Smooth muscle cell (in vitro differentiated cells): Measurements from ENCODE around the gene OLFML2B. TPM values are rescaled to one million over a fixed set of nuclear protein-coding genes. Genes with fewer than 3 reads are reported as not detected.
A peak's percentile ranks its signal among the peaks of the same experiment; 100 is the strongest.

Source experiments
- DNase-seq: peaks from one replicate; lab custom pipeline; 2025; ENCODE audit not compliant: unreplicated experiment; lab: John Stamatoyannopoulos, UW
- H2AFZ ChIP-seq: fragments of 200-600 bp; sonication (generic); 2 replicates; pipeline ENCODE4 v1.6.0; 2016; ENCODE audit warnings: antibody characterized with exemption, low read depth, mild to moderate bottlenecking
- H3F3A ChIP-seq: fragments of 200-600 bp; sonication (generic); 2 replicates; pipeline ENCODE4 v1.6.0; 2017; ENCODE audit warnings: antibody characterized with exemption, low read depth
- H3K27ac ChIP-seq: fragments of 200-600 bp; sonication (generic); 2 replicates; pipeline ENCODE4 v1.5.1; 2016; ENCODE audit warnings: low read depth, mild to moderate bottlenecking
- H3K27me3 ChIP-seq: fragments of 200-600 bp; sonication (generic); 2 replicates; pipeline ENCODE4 v1.6.1; 2016; ENCODE audit warnings: low read depth, mild to moderate bottlenecking
- H3K36me3 ChIP-seq: fragments of 200-600 bp; sonication (generic); 2 replicates; pipeline ENCODE4 v1.5.1; 2016; ENCODE audit warnings: low read depth
- H3K4me1 ChIP-seq: fragments of 200-600 bp; sonication (generic); 2 replicates; pipeline ENCODE4 v1.5.1; 2016; ENCODE audit warnings: low read depth
- H3K4me2 ChIP-seq: fragments of 200-600 bp; sonication (generic); 2 replicates; pipeline ENCODE4 v1.6.0; 2016; ENCODE audit warnings: mild to moderate bottlenecking
- H3K4me3 ChIP-seq: fragments of 200-600 bp; sonication (generic); 2 replicates; pipeline ENCODE4 v1.5.1; 2016; ENCODE audit warnings: mild to moderate bottlenecking
- H3K79me2 ChIP-seq: fragments of 200-600 bp; sonication (generic); 2 replicates; pipeline ENCODE4 v1.6.0; 2016; ENCODE audit warnings: low read depth, mild to moderate bottlenecking
- H3K9ac ChIP-seq: fragments of 200-600 bp; sonication (generic); 2 replicates; pipeline ENCODE4 v1.6.0; 2016; ENCODE audit warnings: low read depth
- H3K9me3 ChIP-seq: fragments of 200-600 bp; sonication (generic); replicated peaks from 2 replicates; pipeline ENCODE4 v1.5.1; 2016; ENCODE audit warnings: low read depth
- H4K20me1 ChIP-seq: fragments of 200-600 bp; sonication (generic); 2 replicates; pipeline ENCODE4 v1.6.0; 2016; ENCODE audit warnings: low read depth
- CTCF ChIP-seq: fragments of 200-600 bp; sonication (generic); IDR thresholded peaks from 2 replicates; pipeline ENCODE4 v1.5.1; 2017; ENCODE audit warnings: borderline replicate concordance, mild to moderate bottlenecking, antibody characterized with exemption; ENCODE audit not compliant: insufficient read depth, poor library complexity, severe bottlenecking
- WGBS: methylation state at CpG from one replicate; pipeline ENCODE4 v1.1.7; 2016; ENCODE audit warnings: low lambda C conversion rate; 5-methylcytosine and 5-hydroxymethylcytosine counted together
- polyA plus RNA-seq: library from polyadenylated mRNA; unstranded; fragments of >200 nt; fragmentation: Nextera tagmentation; extraction: Ambion mirVana; gene quantifications from 2 replicates; pipeline ENCODE4 v1.2.1, GENCODE V29; 2016
- total RNA-seq: library from RNA; depleted of rRNA; stranded (reverse); fragments of >200 nt; gene quantifications from 2 replicates; pipeline ENCODE4 v1.2.3, GENCODE V29; 2014

Gene OLFML2B
- total and polyA plus RNA-seq, 2 experiments from 2014 or later, result 5.9 to 9.7 TPM

GRCh38 chr1:161944381-161944780, 79.3 kb downstream of the OLFML2B start:
- TF ChIP-seq CTCF, result no peak
- Histone ChIP-seq H3K79me2 (no peaks in the 10 kb centered on the region), H3K4me3 (no peak overlapping the region), H3F3A (no peaks in the 10 kb centered on the region), H2AFZ (no peak overlapping the region), H4K20me1 (no peaks in the 10 kb centered on the region), H3K27me3 (no peaks in the 10 kb centered on the region), H3K9ac (no peak overlapping the region), H3K36me3 (no peaks in the 10 kb centered on the region), H3K9me3 (no peaks in the 10 kb centered on the region), H3K4me2 (no peak overlapping the region), H3K4me1 (no peaks in the 10 kb centered on the region), H3K27ac (no peak overlapping the region)
- DNase-seq, result no peak
- 84% methylated on average over 2 of the region's 2 CpGs for WGBS

DNA sequence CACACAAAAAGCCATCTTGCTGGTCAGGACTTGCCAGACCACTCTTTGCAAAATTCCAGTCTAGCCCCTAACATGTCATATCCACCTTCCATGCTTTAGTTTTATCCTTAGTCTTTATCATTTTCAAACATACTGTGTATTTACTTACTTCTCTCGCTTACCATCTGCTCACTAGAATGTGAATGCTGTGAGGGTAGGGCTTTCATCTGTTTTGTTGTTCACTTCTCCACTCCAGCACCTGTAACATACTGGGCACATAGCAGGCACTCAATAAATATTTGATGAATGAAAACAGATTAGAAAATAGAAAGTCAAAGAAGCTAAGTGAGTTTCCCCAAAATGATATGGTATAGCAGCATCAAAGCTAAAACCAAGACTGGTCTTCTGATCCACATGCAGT, 79.9 kb downstream of the OLFML2B start:
- DNase-seq, result no peak

GRCh38 chr1:161941726-161942436, 81.8 kb downstream of the OLFML2B start:
- no peak for TF ChIP-seq CTCF
- no peak overlapping the region for H3K4me3 ChIP-seq

More for the DNA sequence above, 79.9 kb downstream of the OLFML2B start:
- Histone ChIP-seq H2AFZ (no peak overlapping the region), H3K27me3 (no peaks in the 10 kb centered on the region), H3K27ac (no peak overlapping the region), H3K4me1 (no peaks in the 10 kb centered on the region), H4K20me1 (no peaks in the 10 kb centered on the region), H3K79me2 (no peaks in the 10 kb centered on the region), H3K4me2 (no peak overlapping the region), H3K36me3 (no peaks in the 10 kb centered on the region), H3F3A (no peaks in the 10 kb centered on the region), H3K9me3 (no peaks in the 10 kb centered on the region), H3K9ac (no peak overlapping the region), H3K4me3 (no peak overlapping the region)
- no peak for TF ChIP-seq CTCF
- WGBS, result 95% methylated on average over 1 of the region's 1 CpG

More at GRCh38 chr1:161941726-161942436, 81.8 kb downstream of the OLFML2B start:
- Histone ChIP-seq H3K9me3 (no peaks in the 10 kb centered on the region), H3K9ac (no peak overlapping the region), H3F3A (no peaks in the 10 kb centered on the region), H4K20me1 (no peaks in the 10 kb centered on the region), H3K79me2 (no peaks in the 10 kb centered on the region), H3K4me1 (no peaks in the 10 kb centered on the region), H3K27ac (peak overlapping the region; percentile 30), H2AFZ (no peak overlapping the region), H3K4me2 (no peak overlapping the region), H3K27me3 (no peaks in the 10 kb centered on the region), H3K36me3 (no peaks in the 10 kb centered on the region)
- WGBS, result 48% methylated on average over 8 of the region's 8 CpGs
- DNase-seq, result no peak
